Uterus (tissue), 4 donors: ENCODE measurements around the gene NBEAL2. TPM values are rescaled to one million over a fixed set of nuclear protein-coding genes. Genes with fewer than 3 reads are reported as not detected.
A peak's percentile ranks its signal among the peaks of the same experiment; 100 is the strongest.

Experiments used
- DNase-seq, 2 donors: peaks; one replicate each; pipeline ENCODE4 v3.0.0-alpha.2; 2019 to 2020
- H3K27ac ChIP-seq, 2 donors: fragments of 200-600 bp; sonication (generic); 1 replicate in 1 of 2; 2 replicates in 1 of 2; pipeline ENCODE4 v1.5.1; 2016 to 2018
- H3K27me3 ChIP-seq, 2 donors: fragments of 200-600 bp; sonication (generic); one replicate each; pipeline ENCODE4 v1.5.1; 2018 to 2019; ENCODE audit warnings: control low read depth in 1 of 2
- H3K36me3 ChIP-seq, 2 donors: fragments of 200-600 bp; sonication (generic); one replicate each; pipeline ENCODE4 v1.5.1; 2019; ENCODE audit warnings: control low read depth in 1 of 2
- H3K4me1 ChIP-seq, 2 donors: fragments of 200-600 bp; sonication (generic); one replicate each; pipeline ENCODE4 v1.5.1; 2018 to 2019; ENCODE audit warnings: control low read depth in 1 of 2
- H3K4me3 ChIP-seq, 2 donors: fragments of 200-600 bp; sonication (generic); 1 replicate in 1 of 2; 2 replicates in 1 of 2; pipeline ENCODE4 v1.5.1; 2018 to 2019; ENCODE audit warnings: mild to moderate bottlenecking in 1 of 2
- H3K9me3 ChIP-seq, 2 donors: fragments of 200-600 bp; sonication (generic); one replicate each; pipeline ENCODE4 v1.5.1; 2019; ENCODE audit warnings: control low read depth in 1 of 2
- CTCF ChIP-seq, 4 experiments: fragments of 200-600 bp in 2 of 4; fragments of 450-650 bp in 2 of 4; sonication (generic) in 2 of 4; IDR thresholded peaks; one replicate each; pipeline ENCODE4 v1.5.1; 2016 to 2019; ENCODE audit warnings: antibody characterized with exemption in 4 of 4, mild to moderate bottlenecking in 2 of 4, moderate library complexity in 1 of 4
- POLR2A ChIP-seq, 2 donors: fragments of 450-650 bp; IDR thresholded peaks; one replicate each; pipeline ENCODE4 v1.6.1; 2016; ENCODE audit warnings: antibody characterized with exemption in 2 of 2, mild to moderate bottlenecking in 1 of 2, moderate library complexity in 1 of 2
- intact Hi-C: fragments of 100-400 bp; cut with DNase I; formaldehyde crosslinking; loops from one replicate; pipeline ENCODE4 v1.15.1; 2023; ENCODE audit warnings: low total_unique reads
- total RNA-seq, 4 donors: library from RNA; depleted of rRNA in 3 of 4; stranded (reverse); fragments of >200 nt in 3 of 4; gene quantifications; one replicate each; pipeline versions ENCODE4 v1.1.0 to v1.2.4, GENCODE V29; 2014 to 2023
- donor health status: DM: yes; HTN: yes; CAD: no.

Gene NBEAL2
- total RNA-seq, 4 donors from 2014 or later = 13.1 to 41.1 (median 23.8) TPM

GRCh38 chr3:47010910-47011309 is 31.4 kb downstream of the NBEAL2 start:
- DNase-seq = no peak
- H3K27ac ChIP-seq = no peak overlapping the region
- peaks cover 0 to 8% of the 10 kb centered on the region in 2 donors for H3K4me1 ChIP-seq

GRCh38 chr3:47011371-47011770 is 31.9 kb downstream of the NBEAL2 start:
- H3K4me1 ChIP-seq = peaks cover 0 to 8% of the 10 kb centered on the region in 2 donors
- intact Hi-C loops = no loop called here
- no peaks in the 10 kb centered on the region for H3K27me3 ChIP-seq
- no peaks in the 10 kb centered on the region for H3K9me3 ChIP-seq
- no peak for DNase-seq
- H3K36me3 ChIP-seq = no peaks in the 10 kb centered on the region
- H3K27ac ChIP-seq = no peak overlapping the region
- TF ChIP-seq CTCF (IDR thresholded peaks at IDR 0.05) (no peak), POLR2A (IDR thresholded peaks at IDR 0.05) (no peak)
- H3K4me3 ChIP-seq = no peak overlapping the region

More at GRCh38 chr3:47010910-47011309, 31.4 kb downstream of the NBEAL2 start:
- no peaks in the 10 kb centered on the region for H3K9me3 ChIP-seq
- no peak for TF ChIP-seq POLR2A (IDR thresholded peaks at IDR 0.05)
- no peak for TF ChIP-seq CTCF (IDR thresholded peaks at IDR 0.05)
- H3K27me3 ChIP-seq = no peaks in the 10 kb centered on the region
- intact Hi-C loops = no loop called here
- H3K36me3 ChIP-seq = no peaks in the 10 kb centered on the region
- no peak overlapping the region for H3K4me3 ChIP-seq

GRCh38 chr3:47012342-47013230 is 33.1 kb downstream of the NBEAL2 start:
- Histone ChIP-seq H3K27ac (no peak overlapping the region), H3K36me3 (no peaks in the 10 kb centered on the region), H3K4me1 (peaks cover 0 to 8% of the 10 kb centered on the region in 2 donors), H3K27me3 (no peaks in the 10 kb centered on the region), H3K4me3 (no peak overlapping the region), H3K9me3 (no peaks in the 10 kb centered on the region)
- peak in 1 of 2 donors; percentile 19 for DNase-seq
- intact Hi-C loops = no loop called here
- no peak for TF ChIP-seq POLR2A (IDR thresholded peaks at IDR 0.05)
- no peak for TF ChIP-seq CTCF (IDR thresholded peaks at IDR 0.05)

- Histone ChIP-seq H3K36me3 (no peaks in the 10 kb centered on the region), H3K4me3 (no peak overlapping the region), H3K27me3 (no peaks in the 10 kb centered on the region), H3K27ac (no peak overlapping the region), H3K9me3 (no peaks in the 10 kb centered on the region), H3K4me1 (peaks cover 0 to 8% of the 10 kb centered on the region in 2 donors)
- intact Hi-C loops = no loop called here
- TF ChIP-seq POLR2A (IDR thresholded peaks at IDR 0.05) (no peak), CTCF (IDR thresholded peaks at IDR 0.05) (no peak)
- DNase-seq = no peak
These were observed 33.8 kb downstream of the NBEAL2 start for GRCh38 chr3:47013231-47013630.

- TF ChIP-seq CTCF (IDR thresholded peaks at IDR 0.05) (no peak), POLR2A (IDR thresholded peaks at IDR 0.05) (no peak)
- Histone ChIP-seq H3K27me3 (no peaks in the 10 kb centered on the region), H3K4me1 (peaks cover 0 to 4% of the 10 kb centered on the region in 2 donors), H3K4me3 (no peak overlapping the region), H3K9me3 (no peaks in the 10 kb centered on the region), H3K36me3 (no peaks in the 10 kb centered on the region), H3K27ac (no peak overlapping the region)
- no peak for DNase-seq
- intact Hi-C loops = no loop called here
These were observed 34.6 kb downstream of the NBEAL2 start for GRCh38 chr3:47014036-47014435.
